GM19467 (cell line): ENCODE data around the gene SLC6A11.

ENCODE experiments used
- ATAC-seq: cut with Tn5 transposase; IDR thresholded peaks from one replicate; pipeline ENCODE4 v1.9.1; 2021; ENCODE audit warnings: mild to moderate bottlenecking, moderate library complexity; ENCODE audit not compliant: unreplicated experiment

Gene SLC6A11

GRCh38 chr3:10816019-10816862, at the start of gene SLC6A11:
Gene SLC6A11 (plus strand): TSS chr3:10816228. CDS start chr3:10816266, 38 bp downstream.
- ATAC-seq = no peak

GRCh38 chr3:10768708-10769394, 47.2 kb upstream of the SLC6A11 start:
- no peak for ATAC-seq

- no peak for ATAC-seq
Measured at GRCh38 chr3:10770547-10770946, 45.5 kb upstream of the SLC6A11 start.

GRCh38 chr3:10770981-10771380, 45.0 kb upstream of the SLC6A11 start:
- ATAC-seq = no peak

- ATAC-seq = no peak
Measured at GRCh38 chr3:10771486-10772270, 44.4 kb upstream of the SLC6A11 start.

- no peak for ATAC-seq
Measured at GRCh38 chr3:10772271-10773161, 43.5 kb upstream of the SLC6A11 start.

- ATAC-seq = no peak
Measured at GRCh38 chr3:10774129-10774670, 41.8 kb upstream of the SLC6A11 start.

- ATAC-seq = no peak
Measured at GRCh38 chr3:10774825-10775224, 41.2 kb upstream of the SLC6A11 start.

- ATAC-seq = no peak
Measured at GRCh38 chr3:10775259-10775658, 40.8 kb upstream of the SLC6A11 start.

GRCh38 chr3:10775828-10776227, 40.2 kb upstream of the SLC6A11 start:
- ATAC-seq = no peak

GRCh38 chr3:10777627-10778026, 38.4 kb upstream of the SLC6A11 start:
- ATAC-seq = no peak

GRCh38 chr3:10778492-10779292, 37.3 kb upstream of the SLC6A11 start:
- ATAC-seq = no peak

- no peak for ATAC-seq
Measured at GRCh38 chr3:10779293-10779805, 36.7 kb upstream of the SLC6A11 start.

GRCh38 chr3:10780243-10780642, 35.8 kb upstream of the SLC6A11 start:
- no peak for ATAC-seq

- ATAC-seq = no peak
Measured at GRCh38 chr3:10780922-10781321, 35.1 kb upstream of the SLC6A11 start.

GRCh38 chr3:10781981-10782380, 34.0 kb upstream of the SLC6A11 start:
- no peak for ATAC-seq

GRCh38 chr3:10783360-10784351, 32.4 kb upstream of the SLC6A11 start:
- ATAC-seq = no peak

GRCh38 chr3:10786640-10787039, 29.4 kb upstream of the SLC6A11 start:
- ATAC-seq = no peak
